Measurements from ENCODE around the gene ATXN10.

Gene ATXN10

DNA sequence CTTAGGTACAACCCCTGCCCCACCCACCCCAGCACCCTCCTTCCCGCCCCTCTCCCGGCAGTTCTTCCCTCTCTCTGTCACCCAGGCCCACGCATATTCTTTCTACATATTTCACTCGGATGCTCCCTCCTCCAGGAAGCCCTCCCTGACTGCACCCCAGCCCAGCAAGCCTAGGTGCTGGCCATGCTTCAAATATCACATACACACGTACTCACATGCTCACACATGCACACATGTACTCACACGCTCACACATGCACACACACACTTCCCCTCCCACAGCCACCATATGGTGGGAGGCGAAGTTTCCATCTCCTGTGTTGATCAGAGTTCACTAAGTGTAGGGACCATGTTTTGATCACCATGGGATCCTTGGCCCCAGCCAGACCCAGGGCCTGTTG lies 214.9 kb downstream of the ATXN10 start:
- H3K27me3 ChIP-seq (ENCODE audit: insufficient read depth, poor library complexity, severe bottlenecking), result peaks cover 22% of the 10 kb centered on the region
- H3K4me3 ChIP-seq (replicated peaks; ENCODE audit: insufficient read depth, low read length), result no peak overlapping the region
- no peak for DNase-seq (ENCODE audit: low read depth in 1 of 2, low spot score in 1 of 2)
- TF ChIP-seq, protein P1, sequence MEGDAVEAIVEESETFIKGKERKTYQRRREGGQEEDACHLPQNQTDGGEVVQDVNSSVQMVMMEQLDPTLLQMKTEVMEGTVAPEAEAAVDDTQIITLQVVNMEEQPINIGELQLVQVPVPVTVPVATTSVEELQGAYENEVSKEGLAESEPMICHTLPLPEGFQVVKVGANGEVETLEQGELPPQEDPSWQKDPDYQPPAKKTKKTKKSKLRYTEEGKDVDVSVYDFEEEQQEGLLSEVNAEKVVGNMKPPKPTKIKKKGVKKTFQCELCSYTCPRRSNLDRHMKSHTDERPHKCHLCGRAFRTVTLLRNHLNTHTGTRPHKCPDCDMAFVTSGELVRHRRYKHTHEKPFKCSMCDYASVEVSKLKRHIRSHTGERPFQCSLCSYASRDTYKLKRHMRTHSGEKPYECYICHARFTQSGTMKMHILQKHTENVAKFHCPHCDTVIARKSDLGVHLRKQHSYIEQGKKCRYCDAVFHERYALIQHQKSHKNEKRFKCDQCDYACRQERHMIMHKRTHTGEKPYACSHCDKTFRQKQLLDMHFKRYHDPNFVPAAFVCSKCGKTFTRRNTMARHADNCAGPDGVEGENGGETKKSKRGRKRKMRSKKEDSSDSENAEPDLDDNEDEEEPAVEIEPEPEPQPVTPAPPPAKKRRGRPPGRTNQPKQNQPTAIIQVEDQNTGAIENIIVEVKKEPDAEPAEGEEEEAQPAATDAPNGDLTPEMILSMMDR (IDR thresholded peaks at IDR 0.05; ENCODE audit: insufficient read depth, low read length), result no peak
- TF ChIP-seq GABPA (IDR thresholded peaks at IDR 0.05; ENCODE audit: low read depth) (no peak), SPI1 (IDR thresholded peaks at IDR 0.05; ENCODE audit: borderline replicate concordance, low read depth) (no peak), POLR2AphosphoS5 (IDR thresholded peaks at IDR 0.05; ENCODE audit: low read depth) (no peak)
- TF ChIP-seq, protein P2, sequence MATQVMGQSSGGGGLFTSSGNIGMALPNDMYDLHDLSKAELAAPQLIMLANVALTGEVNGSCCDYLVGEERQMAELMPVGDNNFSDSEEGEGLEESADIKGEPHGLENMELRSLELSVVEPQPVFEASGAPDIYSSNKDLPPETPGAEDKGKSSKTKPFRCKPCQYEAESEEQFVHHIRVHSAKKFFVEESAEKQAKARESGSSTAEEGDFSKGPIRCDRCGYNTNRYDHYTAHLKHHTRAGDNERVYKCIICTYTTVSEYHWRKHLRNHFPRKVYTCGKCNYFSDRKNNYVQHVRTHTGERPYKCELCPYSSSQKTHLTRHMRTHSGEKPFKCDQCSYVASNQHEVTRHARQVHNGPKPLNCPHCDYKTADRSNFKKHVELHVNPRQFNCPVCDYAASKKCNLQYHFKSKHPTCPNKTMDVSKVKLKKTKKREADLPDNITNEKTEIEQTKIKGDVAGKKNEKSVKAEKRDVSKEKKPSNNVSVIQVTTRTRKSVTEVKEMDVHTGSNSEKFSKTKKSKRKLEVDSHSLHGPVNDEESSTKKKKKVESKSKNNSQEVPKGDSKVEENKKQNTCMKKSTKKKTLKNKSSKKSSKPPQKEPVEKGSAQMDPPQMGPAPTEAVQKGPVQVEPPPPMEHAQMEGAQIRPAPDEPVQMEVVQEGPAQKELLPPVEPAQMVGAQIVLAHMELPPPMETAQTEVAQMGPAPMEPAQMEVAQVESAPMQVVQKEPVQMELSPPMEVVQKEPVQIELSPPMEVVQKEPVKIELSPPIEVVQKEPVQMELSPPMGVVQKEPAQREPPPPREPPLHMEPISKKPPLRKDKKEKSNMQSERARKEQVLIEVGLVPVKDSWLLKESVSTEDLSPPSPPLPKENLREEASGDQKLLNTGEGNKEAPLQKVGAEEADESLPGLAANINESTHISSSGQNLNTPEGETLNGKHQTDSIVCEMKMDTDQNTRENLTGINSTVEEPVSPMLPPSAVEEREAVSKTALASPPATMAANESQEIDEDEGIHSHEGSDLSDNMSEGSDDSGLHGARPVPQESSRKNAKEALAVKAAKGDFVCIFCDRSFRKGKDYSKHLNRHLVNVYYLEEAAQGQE (IDR thresholded peaks at IDR 0.05; ENCODE audit: insufficient replicate concordance, low read depth), result no peak
- no peak overlapping the region for H3K27ac ChIP-seq (replicated peaks)

DNA sequence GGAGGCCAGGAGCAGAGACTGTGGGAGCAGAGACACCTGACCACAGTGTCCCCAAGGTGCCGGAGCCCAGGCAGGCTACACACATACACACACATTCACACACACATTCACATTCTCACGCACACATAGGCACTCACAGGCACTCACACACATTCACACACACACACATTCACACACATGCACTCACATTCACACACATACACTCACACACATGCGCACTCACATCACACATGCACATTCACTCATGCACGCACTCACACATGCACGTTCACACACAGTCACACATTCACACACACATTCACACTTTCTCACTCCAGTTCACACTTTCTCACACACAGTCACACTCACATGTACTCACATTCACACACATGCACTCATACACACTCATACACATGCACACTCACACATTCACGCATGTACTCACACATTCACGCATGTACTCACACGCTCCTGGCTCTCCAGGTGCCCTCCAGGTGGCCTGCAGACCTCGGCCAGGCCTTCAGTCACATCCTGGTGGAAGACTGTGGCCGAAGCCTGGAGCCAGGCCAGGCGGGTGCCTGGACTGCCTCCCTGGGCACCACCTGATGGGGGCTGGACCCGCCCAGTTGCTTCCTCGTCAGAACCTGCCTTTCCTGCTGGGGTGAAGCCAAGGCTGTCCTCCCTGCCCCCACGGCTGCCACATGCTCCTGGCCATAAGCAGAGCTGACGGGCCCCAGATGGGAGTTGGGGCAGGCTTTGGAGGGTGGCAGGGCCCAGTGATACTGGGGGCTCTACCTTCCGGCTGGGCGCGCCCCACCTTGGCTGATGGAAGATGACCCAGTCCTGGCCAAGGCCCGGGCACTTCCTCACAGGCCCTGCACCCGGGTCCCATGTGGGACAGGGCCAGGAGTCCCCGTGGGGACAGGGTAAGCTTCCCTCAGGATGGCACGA lies 215.8 kb downstream of the ATXN10 start:
- no peak for DNase-seq (ENCODE audit: low read depth in 1 of 2, low spot score in 1 of 2)
- H3K27ac ChIP-seq (replicated peaks), result no peak overlapping the region
- no peak for TF ChIP-seq SPI1 (IDR thresholded peaks at IDR 0.05; ENCODE audit: borderline replicate concordance, low read depth)
- TF ChIP-seq, protein P2 (IDR thresholded peaks at IDR 0.05; ENCODE audit: insufficient replicate concordance, low read depth), result no peak
- no peak for TF ChIP-seq POLR2AphosphoS5 (IDR thresholded peaks at IDR 0.05; ENCODE audit: low read depth)
- no peak for TF ChIP-seq GABPA (IDR thresholded peaks at IDR 0.05; ENCODE audit: low read depth)
- TF ChIP-seq, protein P1 (IDR thresholded peaks at IDR 0.05; ENCODE audit: insufficient read depth, low read length), result no peak
- no peak overlapping the region for H3K4me3 ChIP-seq (replicated peaks; ENCODE audit: insufficient read depth, low read length)
- H3K27me3 ChIP-seq (ENCODE audit: insufficient read depth, poor library complexity, severe bottlenecking), result peaks cover 15% of the 10 kb centered on the region

DNA sequence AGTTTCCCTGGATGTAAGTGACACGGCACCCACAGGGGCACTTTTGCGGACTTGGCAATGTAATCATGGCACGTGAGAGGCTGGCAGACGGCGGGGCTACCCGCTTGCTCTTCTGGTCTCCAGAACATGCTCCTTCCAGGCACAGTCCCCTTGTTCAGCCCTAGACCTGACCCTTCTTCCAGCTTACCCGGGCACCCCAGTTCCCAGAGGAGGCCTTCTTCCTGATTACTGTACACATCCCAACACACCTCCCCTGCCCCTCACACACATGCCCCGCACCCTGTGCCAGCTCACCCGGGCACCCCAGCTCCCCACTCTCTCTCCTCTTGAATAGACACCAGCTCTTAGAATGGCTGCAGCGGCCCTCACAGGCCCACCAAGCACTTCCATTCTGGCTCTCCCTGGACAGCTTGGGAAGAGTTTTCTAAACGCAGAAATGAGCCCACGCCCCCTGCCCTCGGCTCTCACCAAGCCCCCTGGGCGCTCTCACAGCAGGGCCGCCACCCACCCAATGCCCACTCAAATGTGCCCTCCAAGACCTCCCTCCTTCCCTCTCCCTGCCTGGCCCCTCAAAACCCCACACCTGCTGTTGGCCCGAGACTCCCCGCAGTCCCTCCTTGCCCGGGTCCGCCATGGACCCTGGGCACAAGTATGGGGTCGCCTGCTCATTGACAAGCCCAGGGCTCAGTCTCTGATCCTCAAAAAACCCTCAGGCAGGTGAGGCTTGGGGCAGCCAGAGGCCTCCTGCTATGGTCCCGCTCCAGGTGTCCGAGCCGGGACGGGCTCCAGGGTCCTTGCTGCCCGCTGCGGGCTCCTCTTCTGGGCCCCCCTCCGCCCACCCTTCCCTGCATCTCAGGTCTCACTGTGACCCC lies 216.8 kb downstream of the ATXN10 start:
- DNase-seq (ENCODE audit: low read depth in 1 of 2, low spot score in 1 of 2), result no peak
- Histone ChIP-seq H3K4me3 (replicated peaks; ENCODE audit: insufficient read depth, low read length) (no peak overlapping the region), H3K27me3 (ENCODE audit: insufficient read depth, poor library complexity, severe bottlenecking) (peaks cover 13% of the 10 kb centered on the region), H3K27ac (replicated peaks) (no peak overlapping the region)
- no peak for TF ChIP-seq GABPA (IDR thresholded peaks at IDR 0.05; ENCODE audit: low read depth)
- TF ChIP-seq, protein P1 (IDR thresholded peaks at IDR 0.05; ENCODE audit: insufficient read depth, low read length), result no peak
- TF ChIP-seq, protein P2 (IDR thresholded peaks at IDR 0.05; ENCODE audit: insufficient replicate concordance, low read depth), result no peak
- TF ChIP-seq POLR2AphosphoS5 (IDR thresholded peaks at IDR 0.05; ENCODE audit: low read depth), result no peak
- no peak for TF ChIP-seq SPI1 (IDR thresholded peaks at IDR 0.05; ENCODE audit: borderline replicate concordance, low read depth)

All from HL-60 (cell line).